Thyroid gland (tissue), 4 donors: ENCODE data around the gene NXNL1. TPM values are rescaled to one million over a fixed set of nuclear protein-coding genes. Genes with fewer than 3 reads are reported as not detected.

ENCODE experiments used
- DNase-seq, 2 donors: peaks; one replicate each; pipeline ENCODE4 v3.0.0-alpha.2; 2019
- H3K27ac ChIP-seq, 3 donors: fragments of 200-600 bp; sonication (generic); 1 replicate in 2 of 3; 2 replicates in 1 of 3; pipeline ENCODE4 v1.5.1; 2016 to 2019; ENCODE audit warnings: mild to moderate bottlenecking in 1 of 3, moderate library complexity in 1 of 3
- H3K27me3 ChIP-seq: fragments of 200-600 bp; sonication (generic); one replicate; pipeline ENCODE4 v1.5.1; 2019
- H3K36me3 ChIP-seq, 2 donors: fragments of 200-600 bp; sonication (generic); one replicate each; pipeline ENCODE4 v1.5.1; 2016 to 2019
- H3K4me1 ChIP-seq, 2 donors: fragments of 200-600 bp; sonication (generic); one replicate each; pipeline ENCODE4 v1.5.1; 2017 to 2019
- H3K4me3 ChIP-seq, 3 donors: fragments of 200-600 bp; sonication (generic); replicated peaks in 1 of 3; 1 replicate in 2 of 3; 2 replicates in 1 of 3; pipeline ENCODE4 v1.5.1; 2016; ENCODE audit warnings: mild to moderate bottlenecking in 1 of 3
- H3K9me3 ChIP-seq: fragments of 200-600 bp; sonication (generic); one replicate; pipeline ENCODE4 v1.5.1; 2017
- CTCF ChIP-seq, 6 experiments: fragments of 200-600 bp in 3 of 6; fragments of 450-650 bp in 3 of 6; sonication (generic) in 3 of 6; IDR thresholded peaks; one replicate each; pipeline ENCODE4 v1.5.1; 2016 to 2019; ENCODE audit warnings: antibody characterized with exemption in 6 of 6, mild to moderate bottlenecking in 2 of 6, inconsistent platforms in 1 of 6, moderate library complexity in 1 of 6
- POLR2A ChIP-seq, 2 donors: fragments of 450-650 bp; IDR thresholded peaks; one replicate each; pipeline ENCODE4 v1.6.1; 2017; ENCODE audit warnings: antibody characterized with exemption in 2 of 2, mild to moderate bottlenecking in 2 of 2, moderate library complexity in 1 of 2
- WGBS, 2 donors: methylation state at CpG; one replicate each; pipeline ENCODE4 v1.1.5; 2017; 5-methylcytosine and 5-hydroxymethylcytosine counted together
- intact Hi-C: fragments of 100-400 bp; cut with DNase I; formaldehyde crosslinking; loops from one replicate; pipeline ENCODE4 v1.15.1; 2023
- total RNA-seq, 4 donors: library from RNA; depleted of rRNA; stranded (reverse); fragments of >200 nt; gene quantifications; one replicate each; pipeline ENCODE4 v1.2.3, GENCODE V29; 2016

Gene NXNL1
- total RNA-seq, 4 donors from 2014 or later, result not detected

GRCh38 chr19:17466487-17466850, 5.7 kb upstream of the NXNL1 start:
- WGBS, 2 donors, result 43 to 54% methylated on average over 6 of the region's 6 CpGs
- no peak for DNase-seq
- H3K4me1 ChIP-seq, result peaks cover 23% of the 10 kb centered on the region in 2 donors
- TF ChIP-seq CTCF (IDR thresholded peaks at IDR 0.05), result peak in 1 of 6 experiments; percentile 8
- no peak for TF ChIP-seq POLR2A (IDR thresholded peaks at IDR 0.05)
- no peak overlapping the region for H3K4me3 ChIP-seq
- intact Hi-C loops, result loop anchor here (5.0 to 10.0 kb wide), 2 partner anchors 72 to 119 kb away; partner anchors contain the start of gene CCDC194
- H3K9me3 ChIP-seq, result no peaks in the 10 kb centered on the region
- H3K27me3 ChIP-seq, result no peaks in the 10 kb centered on the region
- H3K27ac ChIP-seq, result no peak overlapping the region
- no peaks in the 10 kb centered on the region for H3K36me3 ChIP-seq

- H3K9me3 ChIP-seq, result no peaks in the 10 kb centered on the region
- peaks cover 0 to 11% of the 10 kb centered on the region in 2 donors for H3K4me1 ChIP-seq
- no peak for DNase-seq
- no peaks in the 10 kb centered on the region for H3K36me3 ChIP-seq
- no peak for TF ChIP-seq CTCF (IDR thresholded peaks at IDR 0.05)
- no peak for TF ChIP-seq POLR2A (IDR thresholded peaks at IDR 0.05)
- WGBS, 2 donors, result 83 to 87% methylated on average over 3 of the region's 3 CpGs
- H3K4me3 ChIP-seq, result no peak overlapping the region
- intact Hi-C loops, result no loop called here
- peaks cover 11% of the 10 kb centered on the region for H3K27me3 ChIP-seq
- no peak overlapping the region for H3K27ac ChIP-seq
Measured at GRCh38 chr19:17458970-17459369, 1.8 kb downstream of the NXNL1 start.

GRCh38 chr19:17457616-17458015, 3.1 kb downstream of the NXNL1 start:
- DNase-seq, result no peak
- Histone ChIP-seq H3K27ac (no peak overlapping the region), H3K4me3 (no peak overlapping the region), H3K27me3 (peaks cover 11% of the 10 kb centered on the region), H3K36me3 (no peaks in the 10 kb centered on the region), H3K4me1 (peaks cover 0 to 11% of the 10 kb centered on the region in 2 donors), H3K9me3 (no peaks in the 10 kb centered on the region)
- intact Hi-C loops, result no loop called here
- 56 to 59% methylated on average over 6 of the region's 6 CpGs for WGBS, 2 donors
- no peak for TF ChIP-seq POLR2A (IDR thresholded peaks at IDR 0.05)

- no peaks in the 10 kb centered on the region for H3K9me3 ChIP-seq
- no peak overlapping the region for H3K27ac ChIP-seq
- H3K4me1 ChIP-seq, result peaks cover 0 to 11% of the 10 kb centered on the region in 2 donors
- DNase-seq, result no peak
- WGBS, 2 donors, result 62 to 75% methylated on average over 8 to 11 of the region's 11 CpGs
- intact Hi-C loops, result no loop called here
- no peak overlapping the region for H3K4me3 ChIP-seq
- TF ChIP-seq POLR2A (IDR thresholded peaks at IDR 0.05) (no peak), CTCF (IDR thresholded peaks at IDR 0.05) (no peak)
- H3K27me3 ChIP-seq, result peaks cover 11% of the 10 kb centered on the region
- H3K36me3 ChIP-seq, result no peaks in the 10 kb centered on the region
Measured at GRCh38 chr19:17456127-17456526, 4.6 kb downstream of the NXNL1 start.

GRCh38 chr19:17455308-17456123, 5.2 kb downstream of the NXNL1 start:
- H3K9me3 ChIP-seq, result no peaks in the 10 kb centered on the region
- TF ChIP-seq CTCF (IDR thresholded peaks at IDR 0.05), result no peak
- TF ChIP-seq POLR2A (IDR thresholded peaks at IDR 0.05), result no peak
- 23 to 34% methylated on average over 16 to 32 of the region's 58 CpGs for WGBS, 2 donors
- intact Hi-C loops, result no loop called here
- H3K27me3 ChIP-seq, result peaks cover 11% of the 10 kb centered on the region
- H3K4me3 ChIP-seq, result no peak overlapping the region
- no peaks in the 10 kb centered on the region for H3K36me3 ChIP-seq
- peaks cover 0 to 11% of the 10 kb centered on the region in 2 donors for H3K4me1 ChIP-seq
- DNase-seq, result peak; percentile 42 to 61
- no peak overlapping the region for H3K27ac ChIP-seq
